HepG2 (cell line): Measurements from ENCODE around the gene HTR1D. TPM values are rescaled to one million over a fixed set of nuclear protein-coding genes. Genes with fewer than 3 reads are reported as not detected.

Experiments used
- FOSL2 ChIP-seq: sonication (generic); formaldehyde crosslinking; IDR thresholded peaks from 2 replicates; pipeline ENCODE4 v1.4.0; 2020; ENCODE audit warnings: missing genetic modification reagents
- FOXM1 ChIP-seq: sonication (generic); formaldehyde crosslinking; IDR thresholded peaks from 2 replicates; pipeline ENCODE4 v1.5.0; 2020; ENCODE audit warnings: missing genetic modification reagents
- HNRNPH1 ChIP-seq: fragments of 200-400 bp; formaldehyde crosslinking; optimal IDR thresholded peaks from 2 replicates; pipeline ENCODE3; 2017; ENCODE audit warnings: mild to moderate bottlenecking, low read depth, low read length
- IKZF1 ChIP-seq: fragments of 450-650 bp; IDR thresholded peaks from 2 replicates; pipeline ENCODE4 v1.7.1; 2016
- JUN ChIP-seq: sonication (generic); formaldehyde crosslinking; IDR thresholded peaks from 2 replicates; pipeline ENCODE4 v1.4.0; 2020; ENCODE audit warnings: mild to moderate bottlenecking, missing genetic modification reagents
- KLF16 ChIP-seq, 2 experiments: sonication (generic) in 1 of 2; formaldehyde crosslinking in 1 of 2; IDR thresholded peaks; 2 replicates each; pipeline versions ENCODE4 v1.6.1 to v1.8.0; 2016 to 2023; ENCODE audit warnings: missing genetic modification reagents in 2 of 2, missing compliant biosample characterization in 1 of 2
- MAFK ChIP-seq, 2 experiments: IDR thresholded peaks in 1 of 2; conservative IDR thresholded peaks in 1 of 2; 2 replicates each; pipeline ENCODE4 v1.6.1; 2011; ENCODE audit warnings: improper control_type of control experiment in 2 of 2, low read length in 2 of 2
- MEIS2 ChIP-seq: sonication (generic); formaldehyde crosslinking; IDR thresholded peaks from 2 replicates; pipeline ENCODE4 v1.9.0; 2021; ENCODE audit warnings: mild to moderate bottlenecking, missing genetic modification reagents
- MTA1 ChIP-seq: sonication (generic); formaldehyde crosslinking; IDR thresholded peaks from 2 replicates; pipeline ENCODE4 v1.4.0; 2020; ENCODE audit warnings: missing genetic modification reagents, mild to moderate bottlenecking, borderline replicate concordance
- NCOA2 ChIP-seq: sonication (generic); formaldehyde crosslinking; IDR thresholded peaks from 2 replicates; pipeline ENCODE4 v1.8.0; 2022; ENCODE audit warnings: inconsistent platforms
- POLR2AphosphoS5 ChIP-seq: IDR thresholded peaks from 2 replicates; pipeline ENCODE4 v1.6.1; 2012; ENCODE audit warnings: low read depth, low read length
- SAFB2 ChIP-seq: sonication (generic); formaldehyde crosslinking; IDR thresholded peaks from 2 replicates; pipeline ENCODE4 v1.5.1; 2020; ENCODE audit warnings: missing genetic modification reagents, low read depth, mild to moderate bottlenecking, borderline replicate concordance
- SALL2 ChIP-seq: sonication (generic); formaldehyde crosslinking; IDR thresholded peaks from 2 replicates; pipeline ENCODE4 v1.8.1; 2023; ENCODE audit warnings: mild to moderate bottlenecking, missing genetic modification reagents, inconsistent platforms
- ZNF460 ChIP-seq: sonication (generic); formaldehyde crosslinking; IDR thresholded peaks from 2 replicates; pipeline ENCODE4 v1.5.1; 2020; ENCODE audit warnings: missing genetic modification reagents, mild to moderate bottlenecking, borderline replicate concordance
- ZNF660 ChIP-seq: sonication (generic); formaldehyde crosslinking; IDR thresholded peaks from 2 replicates; pipeline ENCODE4 v1.5.1; 2020; ENCODE audit warnings: mild to moderate bottlenecking, low read depth, missing genetic modification reagents, borderline replicate concordance
- ZNF670 ChIP-seq: sonication (generic); formaldehyde crosslinking; IDR thresholded peaks from 2 replicates; pipeline ENCODE4 v1.8.0; 2022; ENCODE audit warnings: mild to moderate bottlenecking, missing genetic modification reagents, borderline replicate concordance
- ZNF781 ChIP-seq: sonication (generic); formaldehyde crosslinking; IDR thresholded peaks from 2 replicates; pipeline ENCODE4 v1.5.1; 2020; ENCODE audit warnings: borderline replicate concordance, mild to moderate bottlenecking, missing genetic modification reagents; ENCODE audit errors: not compliant biosample characterization
- polyA plus RNA-seq, 8 experiments: library from polyadenylated mRNA; depleted of rRNA in 3 of 8; stranded (reverse) in 7 of 8; unstranded in 1 of 8; fragments of >200 nt; fragmentation: Illumina TruSeq in 4 of 8; extraction: Trizol in 4 of 8; gene quantifications; 2 replicates each; pipeline versions ENCODE4 v1.2.1 to v1.2.3, GENCODE V29; 2011 to 2016; ENCODE audit warnings: low read depth in 4 of 8, missing spikeins in 1 of 8, mixed read lengths in 1 of 8; ENCODE audit not compliant: insufficient read depth in 1 of 8
- total RNA-seq, 5 experiments: library from RNA; depleted of rRNA; stranded (reverse); fragments of >200 nt; fragmentation: Illumina TruSeq; extraction: Trizol; gene quantifications; 2 replicates each; pipeline ENCODE4 v1.2.3, GENCODE V29; 2016; ENCODE audit warnings: low read depth in 1 of 5
- TF ChIP-seq, protein P1 (sequence below): sonication (generic); formaldehyde crosslinking; IDR thresholded peaks from 2 replicates; pipeline ENCODE4 v1.5.0; 2020; ENCODE audit warnings: missing genetic modification reagents, mild to moderate bottlenecking, borderline replicate concordance
- TF ChIP-seq, protein P2 (sequence below): IDR thresholded peaks from 2 replicates; pipeline ENCODE4 v1.6.1; 2016; ENCODE audit warnings: low read depth
- TF ChIP-seq, protein P3 (sequence below): sonication (generic); formaldehyde crosslinking; IDR thresholded peaks from 2 replicates; pipeline ENCODE4 v1.5.0; 2020; ENCODE audit warnings: mild to moderate bottlenecking, missing genetic modification reagents, moderate library complexity
- TF ChIP-seq, protein P4 (sequence below): sonication (generic); formaldehyde crosslinking; IDR thresholded peaks from 2 replicates; pipeline ENCODE4 v1.4.0; 2020; ENCODE audit warnings: mild to moderate bottlenecking, missing genetic modification reagents, borderline replicate concordance

Gene HTR1D
- total and polyA plus RNA-seq, 2 of the 13 experiments (the other 11 are each of a cell fraction or from before 2014, with no cell fraction given): 0.04 to 0.07 TPM

DNA sequence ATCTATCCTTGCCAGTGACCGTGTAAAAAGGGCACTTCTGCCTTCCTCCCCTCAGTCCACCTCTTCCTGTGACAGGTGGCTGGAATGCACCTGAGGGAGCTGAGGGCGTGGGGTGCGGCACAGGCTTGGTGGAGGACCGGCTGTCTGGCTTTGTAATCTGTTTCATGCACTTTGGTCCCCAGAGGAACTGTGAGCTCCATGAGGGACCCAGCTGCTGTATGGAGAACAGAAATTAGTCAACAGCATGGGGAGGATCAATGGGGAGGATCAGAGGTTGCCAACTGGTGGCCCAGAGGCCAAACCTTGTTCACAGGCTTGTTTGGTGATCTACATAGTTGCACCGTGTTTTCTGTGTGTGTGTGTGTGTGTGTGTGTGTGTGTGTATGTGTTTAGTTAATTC, 29.7 kb downstream of the HTR1D start (continued):
- TF ChIP-seq, protein P1, sequence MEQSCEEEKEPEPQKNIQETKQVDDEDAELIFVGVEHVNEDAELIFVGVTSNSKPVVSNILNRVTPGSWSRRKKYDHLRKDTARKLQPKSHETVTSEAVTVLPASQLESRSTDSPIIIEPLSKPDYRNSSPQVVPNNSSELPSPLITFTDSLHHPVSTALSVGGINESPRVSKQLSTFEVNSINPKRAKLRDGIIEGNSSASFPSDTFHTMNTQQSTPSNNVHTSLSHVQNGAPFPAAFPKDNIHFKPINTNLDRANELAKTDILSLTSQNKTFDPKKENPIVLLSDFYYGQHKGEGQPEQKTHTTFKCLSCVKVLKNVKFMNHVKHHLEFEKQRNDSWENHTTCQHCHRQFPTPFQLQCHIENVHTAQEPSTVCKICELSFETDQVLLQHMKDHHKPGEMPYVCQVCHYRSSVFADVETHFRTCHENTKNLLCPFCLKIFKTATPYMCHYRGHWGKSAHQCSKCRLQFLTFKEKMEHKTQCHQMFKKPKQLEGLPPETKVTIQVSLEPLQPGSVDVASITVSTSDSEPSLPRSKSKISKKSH: no peak
- TF ChIP-seq IKZF1 (no peak), FOXM1 (CRISPR knock-in tag) (no peak), MTA1 (CRISPR knock-in tag) (peak; percentile 76; the same call in 1 of the 2 replicates), ZNF460 (CRISPR knock-in tag) (peak; percentile 28; the same call in 1 of the 2 replicates), JUN (CRISPR knock-in tag) (peak; percentile 76; the same call in 1 of the 2 replicates), SALL2 (CRISPR knock-in tag) (peak; percentile 39; the same call in 1 of the 2 replicates), FOSL2 (CRISPR knock-in tag) (peak; percentile 67), MAFK (conservative IDR thresholded peaks at IDR 0.05 in 1 of 2, IDR thresholded peaks at IDR 0.05 in 1 of 2; ENCODE audit: low read length in 2 of 2) (no peak), MEIS2 (CRISPR knock-in tag) (no peak; the same call in 1 of the 2 replicates), ZNF660 (no peak), KLF16 (CRISPR knock-in tag; IDR thresholded peaks at IDR 0.05) (peak in 1 of 2 experiments; percentile 45; a peak in 1 of 4 replicates), POLR2AphosphoS5 (no peak), NCOA2 (CRISPR knock-in tag) (peak; percentile 76), ZNF670 (CRISPR knock-in tag) (peak; percentile 91; the same call in 1 of the 2 replicates), HNRNPH1 (no peak), ZNF781 (CRISPR knock-in tag) (no peak), SAFB2 (no peak)
- TF ChIP-seq, protein P2, sequence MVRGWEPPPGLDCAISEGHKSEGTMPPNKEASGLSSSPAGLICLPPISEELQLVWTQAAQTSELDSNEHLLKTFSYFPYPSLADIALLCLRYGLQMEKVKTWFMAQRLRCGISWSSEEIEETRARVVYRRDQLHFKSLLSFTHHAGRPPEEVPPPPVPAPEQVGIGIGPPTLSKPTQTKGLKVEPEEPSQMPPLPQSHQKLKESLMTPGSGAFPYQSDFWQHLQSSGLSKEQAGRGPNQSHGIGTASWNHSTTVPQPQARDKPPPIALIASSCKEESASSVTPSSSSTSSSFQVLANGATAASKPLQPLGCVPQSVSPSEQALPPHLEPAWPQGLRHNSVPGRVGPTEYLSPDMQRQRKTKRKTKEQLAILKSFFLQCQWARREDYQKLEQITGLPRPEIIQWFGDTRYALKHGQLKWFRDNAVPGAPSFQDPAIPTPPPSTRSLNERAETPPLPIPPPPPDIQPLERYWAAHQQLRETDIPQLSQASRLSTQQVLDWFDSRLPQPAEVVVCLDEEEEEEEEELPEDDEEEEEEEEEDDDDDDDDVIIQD (CRISPR knock-in tag): peak; percentile 68
- TF ChIP-seq, protein P3, sequence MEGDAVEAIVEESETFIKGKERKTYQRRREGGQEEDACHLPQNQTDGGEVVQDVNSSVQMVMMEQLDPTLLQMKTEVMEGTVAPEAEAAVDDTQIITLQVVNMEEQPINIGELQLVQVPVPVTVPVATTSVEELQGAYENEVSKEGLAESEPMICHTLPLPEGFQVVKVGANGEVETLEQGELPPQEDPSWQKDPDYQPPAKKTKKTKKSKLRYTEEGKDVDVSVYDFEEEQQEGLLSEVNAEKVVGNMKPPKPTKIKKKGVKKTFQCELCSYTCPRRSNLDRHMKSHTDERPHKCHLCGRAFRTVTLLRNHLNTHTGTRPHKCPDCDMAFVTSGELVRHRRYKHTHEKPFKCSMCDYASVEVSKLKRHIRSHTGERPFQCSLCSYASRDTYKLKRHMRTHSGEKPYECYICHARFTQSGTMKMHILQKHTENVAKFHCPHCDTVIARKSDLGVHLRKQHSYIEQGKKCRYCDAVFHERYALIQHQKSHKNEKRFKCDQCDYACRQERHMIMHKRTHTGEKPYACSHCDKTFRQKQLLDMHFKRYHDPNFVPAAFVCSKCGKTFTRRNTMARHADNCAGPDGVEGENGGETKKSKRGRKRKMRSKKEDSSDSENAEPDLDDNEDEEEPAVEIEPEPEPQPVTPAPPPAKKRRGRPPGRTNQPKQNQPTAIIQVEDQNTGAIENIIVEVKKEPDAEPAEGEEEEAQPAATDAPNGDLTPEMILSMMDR (CRISPR knock-in tag): no peak; the same call in 1 of the 2 replicates
- TF ChIP-seq, protein P4, sequence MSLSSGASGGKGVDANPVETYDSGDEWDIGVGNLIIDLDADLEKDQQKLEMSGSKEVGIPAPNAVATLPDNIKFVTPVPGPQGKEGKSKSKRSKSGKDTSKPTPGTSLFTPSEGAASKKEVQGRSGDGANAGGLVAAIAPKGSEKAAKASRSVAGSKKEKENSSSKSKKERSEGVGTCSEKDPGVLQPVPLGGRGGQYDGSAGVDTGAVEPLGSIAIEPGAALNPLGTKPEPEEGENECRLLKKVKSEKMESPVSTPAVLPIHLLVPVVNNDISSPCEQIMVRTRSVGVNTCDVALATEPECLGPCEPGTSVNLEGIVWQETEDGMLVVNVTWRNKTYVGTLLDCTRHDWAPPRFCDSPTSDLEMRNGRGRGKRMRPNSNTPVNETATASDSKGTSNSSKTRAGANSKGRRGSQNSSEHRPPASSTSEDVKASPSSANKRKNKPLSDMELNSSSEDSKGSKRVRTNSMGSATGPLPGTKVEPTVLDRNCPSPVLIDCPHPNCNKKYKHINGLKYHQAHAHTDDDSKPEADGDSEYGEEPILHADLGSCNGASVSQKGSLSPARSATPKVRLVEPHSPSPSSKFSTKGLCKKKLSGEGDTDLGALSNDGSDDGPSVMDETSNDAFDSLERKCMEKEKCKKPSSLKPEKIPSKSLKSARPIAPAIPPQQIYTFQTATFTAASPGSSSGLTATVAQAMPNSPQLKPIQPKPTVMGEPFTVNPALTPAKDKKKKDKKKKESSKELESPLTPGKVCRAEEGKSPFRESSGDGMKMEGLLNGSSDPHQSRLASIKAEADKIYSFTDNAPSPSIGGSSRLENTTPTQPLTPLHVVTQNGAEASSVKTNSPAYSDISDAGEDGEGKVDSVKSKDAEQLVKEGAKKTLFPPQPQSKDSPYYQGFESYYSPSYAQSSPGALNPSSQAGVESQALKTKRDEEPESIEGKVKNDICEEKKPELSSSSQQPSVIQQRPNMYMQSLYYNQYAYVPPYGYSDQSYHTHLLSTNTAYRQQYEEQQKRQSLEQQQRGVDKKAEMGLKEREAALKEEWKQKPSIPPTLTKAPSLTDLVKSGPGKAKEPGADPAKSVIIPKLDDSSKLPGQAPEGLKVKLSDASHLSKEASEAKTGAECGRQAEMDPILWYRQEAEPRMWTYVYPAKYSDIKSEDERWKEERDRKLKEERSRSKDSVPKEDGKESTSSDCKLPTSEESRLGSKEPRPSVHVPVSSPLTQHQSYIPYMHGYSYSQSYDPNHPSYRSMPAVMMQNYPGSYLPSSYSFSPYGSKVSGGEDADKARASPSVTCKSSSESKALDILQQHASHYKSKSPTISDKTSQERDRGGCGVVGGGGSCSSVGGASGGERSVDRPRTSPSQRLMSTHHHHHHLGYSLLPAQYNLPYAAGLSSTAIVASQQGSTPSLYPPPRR (CRISPR knock-in tag): peak; percentile 85
